Subcutaneous abdominal adipose tissue (tissue), 5 donors: ENCODE measurements around the gene MRPS25.

ENCODE experiments used
- H3K27ac ChIP-seq: one replicate; pipeline ENCODE4 v1.7.0; 2013; ENCODE audit warnings: low read depth, mild to moderate bottlenecking, inconsistent platforms, low read length, moderate library complexity
- H3K27me3 ChIP-seq, 5 donors: one replicate each; pipeline ENCODE4 v1.7.0; 2013; ENCODE audit warnings: low read length in 5 of 5, inconsistent platforms in 1 of 5; ENCODE audit not compliant: control insufficient read depth in 5 of 5, insufficient read depth in 4 of 5
- H3K36me3 ChIP-seq, 5 donors: one replicate each; pipeline ENCODE4 v1.7.0; 2013; ENCODE audit warnings: low read length in 5 of 5; ENCODE audit not compliant: control insufficient read depth in 5 of 5, insufficient read depth in 5 of 5
- H3K4me1 ChIP-seq, 5 donors: one replicate each; pipeline ENCODE4 v1.7.0; 2013; ENCODE audit warnings: low read length in 5 of 5, mild to moderate bottlenecking in 3 of 5, moderate library complexity in 1 of 5; ENCODE audit not compliant: control insufficient read depth in 5 of 5, insufficient read depth in 5 of 5
- H3K4me3 ChIP-seq, 5 donors: one replicate each; pipeline ENCODE4 v1.7.0; 2013; ENCODE audit warnings: low read length in 5 of 5, low read depth in 1 of 5
- H3K9ac ChIP-seq, 5 donors: one replicate each; pipeline ENCODE4 v1.7.0; 2013; ENCODE audit warnings: low read length in 5 of 5, mild to moderate bottlenecking in 4 of 5, moderate library complexity in 3 of 5
- H3K9me3 ChIP-seq, 5 donors: one replicate each; pipeline ENCODE4 v1.7.0; 2013; ENCODE audit warnings: low read length in 5 of 5; ENCODE audit not compliant: control insufficient read depth in 5 of 5
- donor health status: healthy.
- donor health status: healthy.
- donor health status: healthy.
- donor health status: healthy.
- donor health status: healthy.

MRPS25 gene

DNA sequence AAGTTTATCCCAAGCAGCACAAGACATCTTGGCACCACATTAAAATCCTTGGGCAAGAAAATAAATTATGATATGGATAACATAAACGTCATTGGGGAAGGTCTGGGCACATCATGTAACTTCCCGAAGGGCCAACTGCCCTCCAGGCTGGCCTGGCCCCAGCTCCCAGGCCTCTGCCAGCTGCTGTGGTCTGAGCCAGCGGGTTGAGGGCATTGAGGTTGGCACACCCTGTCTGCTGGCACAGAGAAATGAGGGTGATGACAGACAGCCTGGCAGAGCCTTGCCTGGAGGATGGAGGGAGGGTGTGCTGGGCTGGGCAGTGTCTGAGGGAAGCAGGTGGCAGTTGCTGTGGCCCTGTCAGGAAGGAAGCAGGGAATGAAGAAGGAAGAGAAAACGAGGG lies 37.1 kb upstream of the MRPS25 start:
- Histone ChIP-seq H3K36me3 (no peaks in the 10 kb centered on the region), H3K4me3 (no peak overlapping the region), H3K4me1 (peaks cover 2 to 39% (median 30%) of the 10 kb centered on the region in 5 donors), H3K27ac (peak overlapping the region; percentile 15), H3K9me3 (no peaks in the 10 kb centered on the region), H3K27me3 (no peaks in the 10 kb centered on the region), H3K9ac (peak overlapping the region in 1 of 5 donors; percentile 38)

- peaks cover 2 to 44% (median 30%) of the 10 kb centered on the region in 5 donors for H3K4me1 ChIP-seq
- peak overlapping the region; percentile 73 to 97 (median 89) for H3K9ac ChIP-seq
- H3K27ac ChIP-seq: peak overlapping the region; percentile 74
- no peaks in the 10 kb centered on the region for H3K9me3 ChIP-seq
- peak overlapping the region; percentile 87 to 100 (median 97) for H3K4me3 ChIP-seq
- H3K27me3 ChIP-seq: no peaks in the 10 kb centered on the region
- H3K36me3 ChIP-seq: peaks cover 14 to 18% (median 16%) of the 10 kb centered on the region in 5 donors
Observed at GRCh38 chr3:15099364-15100098, 34.4 kb upstream of the MRPS25 start.

- Histone ChIP-seq H3K9ac (peak within 1 kb of the TSS; percentile 73 to 97 (median 93)), H3K4me1 (peaks cover 2 to 44% (median 30%) of the 10 kb centered on the region in 5 donors), H3K27me3 (no peaks in the 10 kb centered on the region), H3K9me3 (no peaks in the 10 kb centered on the region), H3K36me3 (peaks cover 20 to 25% (median 23%) of the 10 kb centered on the region in 5 donors), H3K27ac (peak within 1 kb of the TSS; percentile 74), H3K4me3 (peak within 1 kb of the TSS; percentile 87 to 100 (median 98))
Observed at GRCh38 chr3:15098503-15099363, 33.6 kb upstream of the MRPS25 start, which contains the start of gene RBSN. RBSN (minus strand) TSS chr3:15099148; CDS start chr3:15096120, 3,028 bp downstream.

DNA sequence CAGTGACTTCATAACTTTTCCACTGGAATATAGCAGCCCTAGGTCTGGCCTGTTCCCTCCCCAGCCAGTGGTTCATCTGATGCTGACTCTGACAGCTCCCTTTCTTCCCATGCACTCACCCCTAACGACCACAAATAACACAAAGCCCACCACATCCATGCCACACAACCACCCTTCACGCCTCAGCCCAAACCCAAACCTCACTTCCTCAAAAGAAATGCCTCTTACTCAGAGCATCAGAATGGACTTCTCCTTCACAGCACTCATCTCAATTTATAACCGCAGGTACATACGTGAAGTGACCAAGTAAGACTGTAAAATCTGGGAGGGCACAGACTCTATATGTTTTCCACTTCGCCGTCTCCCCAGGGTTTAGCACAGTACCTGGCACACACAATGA lies 32.8 kb upstream of the MRPS25 start:
- H3K27me3 ChIP-seq: no peaks in the 10 kb centered on the region
- H3K4me3 ChIP-seq: peak overlapping the region; percentile 87 to 100 (median 98)
- H3K9me3 ChIP-seq: no peaks in the 10 kb centered on the region
- H3K27ac ChIP-seq: no peak overlapping the region
- H3K4me1 ChIP-seq: peaks cover 2 to 41% (median 29%) of the 10 kb centered on the region in 5 donors
- peak overlapping the region; percentile 73 to 97 (median 93) for H3K9ac ChIP-seq
- peaks cover 22 to 25% (median 24%) of the 10 kb centered on the region in 5 donors for H3K36me3 ChIP-seq

DNA sequence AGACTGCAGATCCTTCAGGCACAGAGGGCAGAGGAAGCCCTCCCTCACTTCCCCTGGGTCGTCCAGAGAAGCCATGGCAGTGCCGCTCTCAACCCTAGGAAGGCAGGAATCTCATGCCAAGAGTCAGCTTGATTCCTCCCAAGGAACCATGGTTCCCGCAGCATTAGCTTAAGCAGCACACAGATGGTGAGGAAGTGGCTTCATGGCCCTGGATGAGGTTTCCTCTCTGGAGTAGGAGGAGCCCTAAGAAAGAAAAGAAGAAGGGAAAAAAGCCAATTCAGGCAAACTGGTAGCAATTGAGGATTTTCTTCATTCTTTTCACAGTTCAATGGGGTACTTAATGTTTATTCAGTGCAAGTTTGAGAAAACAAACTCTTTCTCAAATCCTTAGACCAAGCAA lies 30.9 kb upstream of the MRPS25 start:
- no peak overlapping the region for H3K9ac ChIP-seq
- H3K4me1 ChIP-seq: peaks cover 0 to 27% (median 20%) of the 10 kb centered on the region in 5 donors
- H3K36me3 ChIP-seq: peaks cover 22 to 32% (median 30%) of the 10 kb centered on the region in 5 donors
- H3K27ac ChIP-seq: no peak overlapping the region
- H3K9me3 ChIP-seq: no peaks in the 10 kb centered on the region
- H3K27me3 ChIP-seq: no peaks in the 10 kb centered on the region
- H3K4me3 ChIP-seq: no peak overlapping the region

GRCh38 chr3:15094187-15094875 lies 29.2 kb upstream of the MRPS25 start:
- H3K9ac ChIP-seq: no peak overlapping the region
- no peaks in the 10 kb centered on the region for H3K9me3 ChIP-seq
- peaks cover 31 to 38% (median 37%) of the 10 kb centered on the region in 5 donors for H3K36me3 ChIP-seq
- no peak overlapping the region for H3K27ac ChIP-seq
- H3K4me3 ChIP-seq: no peak overlapping the region
- H3K4me1 ChIP-seq: peaks cover 0 to 19% (median 14%) of the 10 kb centered on the region in 5 donors
- no peaks in the 10 kb centered on the region for H3K27me3 ChIP-seq

GRCh38 chr3:15092686-15093085 lies 27.6 kb upstream of the MRPS25 start:
- Histone ChIP-seq H3K27me3 (no peaks in the 10 kb centered on the region), H3K9me3 (no peaks in the 10 kb centered on the region), H3K36me3 (peaks cover 36 to 47% (median 43%) of the 10 kb centered on the region in 5 donors), H3K9ac (no peak overlapping the region), H3K4me1 (peaks cover 0 to 9% (median 3%) of the 10 kb centered on the region in 5 donors), H3K27ac (no peak overlapping the region), H3K4me3 (no peak overlapping the region)

DNA sequence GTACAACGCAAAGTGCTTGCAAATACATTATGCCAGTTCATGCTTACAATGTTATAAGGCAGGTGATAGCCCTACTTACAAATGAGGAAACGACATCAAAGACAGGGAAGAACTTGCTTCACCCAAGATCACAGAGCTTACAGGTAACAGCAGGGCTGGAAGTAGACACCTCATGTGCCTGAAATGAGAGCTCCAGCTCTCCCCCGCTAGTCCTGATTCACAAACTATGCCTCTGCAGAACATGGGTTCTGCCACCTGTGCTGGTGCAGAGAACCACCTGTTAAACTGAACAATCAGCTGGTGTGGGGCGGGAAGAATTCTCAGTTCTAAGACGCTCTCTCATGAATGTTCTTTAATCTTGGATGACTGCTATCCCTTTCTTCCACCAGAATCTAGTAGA lies 26.5 kb upstream of the MRPS25 start:
- no peak overlapping the region for H3K4me3 ChIP-seq
- H3K9me3 ChIP-seq: no peaks in the 10 kb centered on the region
- H3K36me3 ChIP-seq: peaks cover 39 to 58% (median 43%) of the 10 kb centered on the region in 5 donors
- no peak overlapping the region for H3K9ac ChIP-seq
- H3K27me3 ChIP-seq: no peaks in the 10 kb centered on the region
- no peaks in the 10 kb centered on the region for H3K4me1 ChIP-seq
- no peak overlapping the region for H3K27ac ChIP-seq

DNA sequence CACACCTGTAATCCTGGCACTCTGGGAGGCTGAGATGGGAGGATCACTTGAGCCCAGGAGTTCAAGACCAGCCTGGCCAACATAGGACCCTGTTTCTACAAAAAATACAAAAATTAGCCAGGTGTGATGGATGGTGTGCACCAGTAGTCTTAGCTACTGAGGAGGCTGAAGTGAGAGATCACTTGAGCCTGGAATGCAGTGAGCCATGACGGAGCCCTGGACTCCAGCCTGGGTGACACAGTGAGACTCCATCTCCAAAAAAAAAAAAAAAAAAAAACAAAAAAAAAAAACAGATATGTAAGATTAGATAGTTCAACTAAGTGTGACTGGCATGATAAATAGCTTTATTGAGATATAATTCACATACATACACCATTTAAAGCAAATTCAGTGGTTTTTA lies 24.1 kb upstream of the MRPS25 start:
- H3K4me1 ChIP-seq: no peaks in the 10 kb centered on the region
- H3K9ac ChIP-seq: no peak overlapping the region
- no peak overlapping the region for H3K27ac ChIP-seq
- H3K4me3 ChIP-seq: no peak overlapping the region
- H3K9me3 ChIP-seq: no peaks in the 10 kb centered on the region
- H3K27me3 ChIP-seq: no peaks in the 10 kb centered on the region
- H3K36me3 ChIP-seq: peaks cover 38 to 62% (median 42%) of the 10 kb centered on the region in 5 donors
